NCI-H128 (cell line): ENCODE results near the gene PCSK2.
A peak's percentile ranks its signal among the peaks of the same experiment; 100 is the strongest.

Source experiments
- DNase-seq: peaks from one replicate; lab custom pipeline; 2025; ENCODE audit not compliant: unreplicated experiment; lab: John Stamatoyannopoulos, UW

The PCSK2 gene

GRCh38 chr20:17391127-17391771 is 164.4 kb downstream of the PCSK2 start:
- DNase-seq = no peak

- DNase-seq = no peak
These were observed 167.6 kb downstream of the PCSK2 start for GRCh38 chr20:17394411-17394810.

- no peak for DNase-seq
These were observed 168.9 kb downstream of the PCSK2 start for GRCh38 chr20:17395729-17396128.

- DNase-seq = no peak
These were observed 172.6 kb downstream of the PCSK2 start for GRCh38 chr20:17399303-17399985.

GRCh38 chr20:17403461-17403860 is 176.6 kb downstream of the PCSK2 start:
- DNase-seq = no peak

GRCh38 chr20:17406051-17406590 is 179.3 kb downstream of the PCSK2 start:
- DNase-seq = no peak

- DNase-seq = no peak
These were observed 180.7 kb downstream of the PCSK2 start for GRCh38 chr20:17407550-17407949.

- DNase-seq = no peak
These were observed 190.4 kb downstream of the PCSK2 start for GRCh38 chr20:17417225-17417624.

GRCh38 chr20:17418737-17419136 is 191.9 kb downstream of the PCSK2 start:
- no peak for DNase-seq

- no peak for DNase-seq
These were observed 192.7 kb downstream of the PCSK2 start for GRCh38 chr20:17419479-17420041.

- DNase-seq = no peak
These were observed 194.7 kb downstream of the PCSK2 start for GRCh38 chr20:17421493-17421892.

- no peak for DNase-seq
These were observed 196.9 kb downstream of the PCSK2 start for GRCh38 chr20:17423782-17424181.

- no peak for DNase-seq
These were observed 200.8 kb downstream of the PCSK2 start for GRCh38 chr20:17427638-17428037.

GRCh38 chr20:17430125-17430950 is 203.5 kb downstream of the PCSK2 start:
- peak; percentile 45 for DNase-seq

- peak; percentile 57 for DNase-seq
These were observed 205.0 kb downstream of the PCSK2 start for GRCh38 chr20:17431621-17432364.

- DNase-seq = no peak
These were observed 209.8 kb downstream of the PCSK2 start for GRCh38 chr20:17436664-17437063.

- no peak for DNase-seq
These were observed 210.4 kb downstream of the PCSK2 start for GRCh38 chr20:17437251-17437650.

GRCh38 chr20:17438436-17439039 is 211.7 kb downstream of the PCSK2 start:
- no peak for DNase-seq

- no peak for DNase-seq
These were observed 212.9 kb downstream of the PCSK2 start for GRCh38 chr20:17439616-17440296.

- DNase-seq = no peak
These were observed 214.9 kb downstream of the PCSK2 start for GRCh38 chr20:17441745-17442144.
